Spleen (tissue), 3 donors: ENCODE measurements around the gene C2orf92.

ENCODE experiments used
- POLR2A ChIP-seq, 3 donors: fragments of 450-650 bp; IDR thresholded peaks; one replicate each; pipeline ENCODE4 v1.5.1; 2017; ENCODE audit warnings: antibody characterized with exemption in 3 of 3, mild to moderate bottlenecking in 1 of 3
- POLR2AphosphoS5 ChIP-seq, 3 donors: sonication (generic); formaldehyde crosslinking; IDR thresholded peaks; one replicate each; pipeline ENCODE4 v1.5.1; 2017; ENCODE audit warnings: antibody characterized with exemption in 3 of 3

DNA sequence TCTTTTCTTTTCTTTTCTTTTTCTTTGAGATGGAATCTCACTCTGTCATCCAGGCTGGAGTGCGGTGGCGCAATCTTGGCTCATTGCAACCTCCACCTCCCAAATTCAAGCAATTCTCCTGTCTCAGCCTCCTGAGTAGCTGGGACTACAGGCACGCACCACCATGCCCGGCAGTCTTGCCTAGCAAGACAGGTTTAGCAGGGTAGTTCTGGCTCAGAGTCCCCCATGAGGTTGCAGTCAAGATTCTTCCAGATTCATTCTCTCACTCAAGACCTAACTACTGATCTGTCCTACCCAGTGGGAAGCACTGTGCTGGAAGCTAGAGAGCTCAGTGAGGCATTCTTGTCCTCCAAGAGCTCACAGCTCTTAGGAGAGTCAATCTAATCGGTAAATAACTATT lies 26.2 kb downstream of the C2orf92 start:
- TF ChIP-seq POLR2AphosphoS5 (IDR thresholded peaks at IDR 0.05), result no peak
- no peak for TF ChIP-seq POLR2A (IDR thresholded peaks at IDR 0.05)
